Measurements from ENCODE around the gene DCTD.

DNA sequence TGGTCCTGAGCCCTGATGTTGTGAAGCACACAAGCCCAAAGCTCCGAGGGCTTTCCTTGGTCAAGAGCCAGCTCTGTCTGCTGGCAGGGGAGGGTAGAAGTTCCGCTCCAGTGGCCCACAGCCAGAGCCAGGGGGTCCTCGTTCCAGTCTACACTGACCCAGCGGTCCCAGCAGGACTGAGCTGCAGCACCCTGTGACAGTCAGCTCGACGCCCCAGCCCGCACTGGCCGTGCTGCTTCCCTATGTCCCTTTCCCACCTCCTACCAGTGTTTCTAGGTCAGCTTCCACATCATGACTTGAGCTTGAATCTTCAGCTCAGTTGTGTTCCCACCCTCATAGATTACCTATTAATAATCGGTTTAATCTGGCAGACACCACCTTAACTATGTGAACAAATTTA is 22.5 kb upstream of the DCTD start:
- TF ChIP-seq, protein P1, sequence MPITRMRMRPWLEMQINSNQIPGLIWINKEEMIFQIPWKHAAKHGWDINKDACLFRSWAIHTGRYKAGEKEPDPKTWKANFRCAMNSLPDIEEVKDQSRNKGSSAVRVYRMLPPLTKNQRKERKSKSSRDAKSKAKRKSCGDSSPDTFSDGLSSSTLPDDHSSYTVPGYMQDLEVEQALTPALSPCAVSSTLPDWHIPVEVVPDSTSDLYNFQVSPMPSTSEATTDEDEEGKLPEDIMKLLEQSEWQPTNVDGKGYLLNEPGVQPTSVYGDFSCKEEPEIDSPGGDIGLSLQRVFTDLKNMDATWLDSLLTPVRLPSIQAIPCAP (CRISPR knock-in tag; IDR thresholded peaks at IDR 0.05; ENCODE audit: low read depth) = no peak
- TF ChIP-seq HNF4A (CRISPR knock-in tag; IDR thresholded peaks at IDR 0.05) (no peak), PCBP2 (optimal IDR thresholded peaks at IDR 0.05; ENCODE audit: low read depth, low read length, poor library complexity, severe bottlenecking) (no peak), ZNF225 (CRISPR knock-in tag; IDR thresholded peaks at IDR 0.05) (no peak), MTF1 (CRISPR knock-in tag; IDR thresholded peaks at IDR 0.05) (no peak), ZNF460 (CRISPR knock-in tag; IDR thresholded peaks at IDR 0.05; ENCODE audit: borderline replicate concordance) (no peak), TCF7 (IDR thresholded peaks at IDR 0.05; ENCODE audit: low read depth) (no peak)
- TF ChIP-seq, protein P2, sequence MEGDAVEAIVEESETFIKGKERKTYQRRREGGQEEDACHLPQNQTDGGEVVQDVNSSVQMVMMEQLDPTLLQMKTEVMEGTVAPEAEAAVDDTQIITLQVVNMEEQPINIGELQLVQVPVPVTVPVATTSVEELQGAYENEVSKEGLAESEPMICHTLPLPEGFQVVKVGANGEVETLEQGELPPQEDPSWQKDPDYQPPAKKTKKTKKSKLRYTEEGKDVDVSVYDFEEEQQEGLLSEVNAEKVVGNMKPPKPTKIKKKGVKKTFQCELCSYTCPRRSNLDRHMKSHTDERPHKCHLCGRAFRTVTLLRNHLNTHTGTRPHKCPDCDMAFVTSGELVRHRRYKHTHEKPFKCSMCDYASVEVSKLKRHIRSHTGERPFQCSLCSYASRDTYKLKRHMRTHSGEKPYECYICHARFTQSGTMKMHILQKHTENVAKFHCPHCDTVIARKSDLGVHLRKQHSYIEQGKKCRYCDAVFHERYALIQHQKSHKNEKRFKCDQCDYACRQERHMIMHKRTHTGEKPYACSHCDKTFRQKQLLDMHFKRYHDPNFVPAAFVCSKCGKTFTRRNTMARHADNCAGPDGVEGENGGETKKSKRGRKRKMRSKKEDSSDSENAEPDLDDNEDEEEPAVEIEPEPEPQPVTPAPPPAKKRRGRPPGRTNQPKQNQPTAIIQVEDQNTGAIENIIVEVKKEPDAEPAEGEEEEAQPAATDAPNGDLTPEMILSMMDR (CRISPR knock-in tag; IDR thresholded peaks at IDR 0.05) = no peak
- TF ChIP-seq, protein P3, sequence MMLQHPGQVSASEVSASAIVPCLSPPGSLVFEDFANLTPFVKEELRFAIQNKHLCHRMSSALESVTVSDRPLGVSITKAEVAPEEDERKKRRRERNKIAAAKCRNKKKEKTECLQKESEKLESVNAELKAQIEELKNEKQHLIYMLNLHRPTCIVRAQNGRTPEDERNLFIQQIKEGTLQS (CRISPR knock-in tag; IDR thresholded peaks at IDR 0.05) = no peak

Measured in HepG2 (cell line).